Kidney (tissue), 14 donors: Measurements from ENCODE around the gene DNAJA2. TPM values are rescaled to one million over a fixed set of nuclear protein-coding genes. Genes with fewer than 3 reads are reported as not detected.

ENCODE experiments used
- DNase-seq, 5 donors: peaks; one replicate each; pipeline ENCODE4 v3.0.0-alpha.2; 2013 to 2020
- FAIRE-seq: peaks from 2 replicates; lab custom pipeline; 2012; peaks lifted over from hg19 to GRCh38; lab: Jason Lieb, UNC
- H3K27ac ChIP-seq, 2 donors: one replicate each; pipeline ENCODE4 v1.7.0; 2013; ENCODE audit warnings: low read depth in 2 of 2, low read length in 2 of 2, inconsistent platforms in 1 of 2
- H3K27me3 ChIP-seq: one replicate; pipeline ENCODE4 v1.7.1; 2013; ENCODE audit warnings: low read length, inconsistent platforms; ENCODE audit not compliant: control insufficient read depth, insufficient read depth
- H3K36me3 ChIP-seq, 3 donors: one replicate each; pipeline versions ENCODE4 v1.7.0 to v1.7.1; 2013; ENCODE audit warnings: low read length in 3 of 3, control low read depth in 1 of 3, inconsistent platforms in 1 of 3; ENCODE audit not compliant: insufficient read depth in 3 of 3, control insufficient read depth in 2 of 3
- H3K4me1 ChIP-seq, 3 donors: one replicate each; pipeline versions ENCODE4 v1.7.0 to v1.7.1; 2013; ENCODE audit warnings: low read length in 3 of 3, inconsistent platforms in 1 of 3, low read depth in 1 of 3; ENCODE audit not compliant: control insufficient read depth in 2 of 3, insufficient read depth in 2 of 3
- H3K4me3 ChIP-seq, 3 donors: one replicate each; pipeline versions ENCODE4 v1.7.0 to v1.8.1; 2013; ENCODE audit warnings: low read length in 3 of 3, control low read depth in 1 of 3, inconsistent platforms in 1 of 3
- H3K9ac ChIP-seq, 3 donors: one replicate each; pipeline versions ENCODE4 v1.7.0 to v1.7.1; 2013; ENCODE audit warnings: low read length in 3 of 3, control low read depth in 1 of 3, inconsistent platforms in 1 of 3
- H3K9me3 ChIP-seq, 3 donors: one replicate each; pipeline versions ENCODE4 v1.7.0 to v1.7.1; 2013; ENCODE audit warnings: low read length in 3 of 3, control low read depth in 1 of 3, inconsistent platforms in 1 of 3; ENCODE audit not compliant: control insufficient read depth in 2 of 3, insufficient read depth in 1 of 3
- intact Hi-C: fragments of 100-400 bp; cut with DNase I; formaldehyde crosslinking; loops from one replicate; pipeline ENCODE4 v1.11.1; 2022
- polyA plus RNA-seq: library from polyadenylated mRNA; stranded (reverse); fragments of 350-450 nt; fragmentation: Illumina TruSeq; extraction: RNeasy Lipid Tissue Mini Kit (QIAGEN cat#74804); gene quantifications from one replicate; pipeline ENCODE4 v1.2.3, GENCODE V29; 2014; ENCODE audit warnings: low read depth, low replicate concordance; ENCODE audit not compliant: insufficient read depth
- total RNA-seq: library from RNA; stranded (reverse); fragmentation: NEBNext Ultra II Directional; extraction: Animal tissue kit (Norgen Biotek cat#: 25700); gene quantifications from one replicate; pipeline ENCODE4 v1.2.1, GENCODE V29; 2021
- TF ChIP-seq, protein P1 (sequence below): IDR thresholded peaks from 3 replicates; pipeline ENCODE4 v1.5.1; 2012; ENCODE audit warnings: mild to moderate bottlenecking, moderate library complexity, borderline replicate concordance; ENCODE audit not compliant: insufficient read depth; ENCODE audit errors: extremely low read depth
- donor health status: control.
- donor health status: control.
- donor health status: control.
- donor health status: control.
- donor health status: control.
- donor health status: DM: yes; HTN: yes; CAD: no.
- donor health status: Normal renal cell carcinoma (clear cell type).

Gene DNAJA2
- total and polyA plus RNA-seq, 2 donors from 2014 or later = 47.3 to 54.4 TPM

DNA sequence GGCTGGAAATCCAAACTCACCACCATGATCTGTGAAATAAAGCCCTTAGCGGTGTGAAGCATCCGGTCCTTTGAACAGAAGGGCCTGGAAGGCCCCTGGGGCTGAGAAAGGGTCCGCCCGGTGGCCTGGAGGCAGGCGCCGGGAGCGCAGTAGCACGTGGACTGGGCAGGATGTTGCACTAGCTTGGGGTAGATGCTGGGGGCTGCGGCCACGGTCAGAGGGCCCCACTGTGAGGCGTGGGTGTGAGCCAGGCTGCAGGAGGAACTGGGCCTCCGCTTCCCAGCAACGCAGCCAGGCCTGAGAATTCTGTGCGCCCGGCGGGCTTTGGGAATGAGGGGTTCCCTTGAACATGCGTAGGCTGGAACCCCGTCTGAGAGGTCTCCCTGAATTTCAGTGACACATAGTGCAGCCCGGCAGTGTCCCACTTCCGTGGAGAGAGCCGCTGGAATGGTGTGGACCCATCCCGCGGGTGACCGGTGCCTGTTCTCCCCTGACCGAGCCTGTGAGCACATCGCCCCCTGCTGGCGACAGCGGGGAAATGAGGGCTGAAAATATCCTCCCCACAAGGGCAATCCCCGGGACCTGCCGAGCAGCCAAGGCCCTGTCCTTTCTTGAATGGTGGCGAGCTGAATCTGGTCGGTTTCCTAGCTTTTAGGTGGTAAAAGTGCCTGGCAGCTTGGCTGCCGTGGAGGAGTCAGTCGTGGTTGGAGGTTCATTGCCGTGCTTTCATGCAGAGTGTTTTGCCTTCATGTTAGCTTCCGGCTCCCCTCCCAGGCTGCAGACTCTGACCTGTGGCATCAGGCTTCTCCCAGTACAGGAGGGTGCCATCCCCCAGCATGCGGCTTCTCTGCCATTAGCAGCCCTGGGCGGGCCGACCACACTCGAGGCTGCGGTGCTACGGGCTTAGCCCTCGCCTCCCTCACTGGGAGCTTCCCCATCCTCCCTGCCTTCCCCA lies 43.8 kb downstream of the DNAJA2 start:
- Histone ChIP-seq H3K9me3 (no peaks in the 10 kb centered on the region), H3K27ac (no peak overlapping the region), H3K4me1 (peaks cover 0 to 2% (median 0%) of the 10 kb centered on the region in 3 donors), H3K9ac (no peak overlapping the region), H3K27me3 (no peaks in the 10 kb centered on the region), H3K36me3 (peaks cover 0 to 18% (median 9%) of the 10 kb centered on the region in 3 donors), H3K4me3 (no peak overlapping the region)
- intact Hi-C loops = no loop called here
- FAIRE-seq (no peak), DNase-seq (peak; percentile 40 to 83 (median 69))
- TF ChIP-seq, protein P1, sequence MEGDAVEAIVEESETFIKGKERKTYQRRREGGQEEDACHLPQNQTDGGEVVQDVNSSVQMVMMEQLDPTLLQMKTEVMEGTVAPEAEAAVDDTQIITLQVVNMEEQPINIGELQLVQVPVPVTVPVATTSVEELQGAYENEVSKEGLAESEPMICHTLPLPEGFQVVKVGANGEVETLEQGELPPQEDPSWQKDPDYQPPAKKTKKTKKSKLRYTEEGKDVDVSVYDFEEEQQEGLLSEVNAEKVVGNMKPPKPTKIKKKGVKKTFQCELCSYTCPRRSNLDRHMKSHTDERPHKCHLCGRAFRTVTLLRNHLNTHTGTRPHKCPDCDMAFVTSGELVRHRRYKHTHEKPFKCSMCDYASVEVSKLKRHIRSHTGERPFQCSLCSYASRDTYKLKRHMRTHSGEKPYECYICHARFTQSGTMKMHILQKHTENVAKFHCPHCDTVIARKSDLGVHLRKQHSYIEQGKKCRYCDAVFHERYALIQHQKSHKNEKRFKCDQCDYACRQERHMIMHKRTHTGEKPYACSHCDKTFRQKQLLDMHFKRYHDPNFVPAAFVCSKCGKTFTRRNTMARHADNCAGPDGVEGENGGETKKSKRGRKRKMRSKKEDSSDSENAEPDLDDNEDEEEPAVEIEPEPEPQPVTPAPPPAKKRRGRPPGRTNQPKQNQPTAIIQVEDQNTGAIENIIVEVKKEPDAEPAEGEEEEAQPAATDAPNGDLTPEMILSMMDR = peak; percentile 71

DNA sequence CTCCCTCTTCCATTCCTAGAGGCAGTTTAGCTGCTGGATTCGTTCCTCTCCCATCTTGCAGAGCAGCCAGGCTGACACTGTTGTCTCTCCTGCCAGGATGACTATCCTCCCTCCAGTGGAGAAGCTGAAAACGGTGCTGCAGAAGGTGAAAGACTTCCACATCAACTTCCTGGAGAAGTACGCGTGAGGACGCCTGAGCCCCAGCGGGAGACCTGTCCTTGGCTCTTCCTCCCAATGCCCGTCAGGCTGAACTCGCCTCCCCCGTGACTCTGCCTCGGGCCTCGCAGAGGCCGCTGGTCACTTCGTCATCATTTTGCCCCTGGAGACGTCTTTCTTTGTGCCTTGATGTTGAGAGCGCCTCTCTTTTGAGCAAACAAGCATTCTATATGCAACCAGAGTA lies 44.7 kb downstream of the DNAJA2 start:
- TF ChIP-seq, protein P1 = no peak
- no peak overlapping the region for H3K9ac ChIP-seq
- intact Hi-C loops = no loop called here

DNA sequence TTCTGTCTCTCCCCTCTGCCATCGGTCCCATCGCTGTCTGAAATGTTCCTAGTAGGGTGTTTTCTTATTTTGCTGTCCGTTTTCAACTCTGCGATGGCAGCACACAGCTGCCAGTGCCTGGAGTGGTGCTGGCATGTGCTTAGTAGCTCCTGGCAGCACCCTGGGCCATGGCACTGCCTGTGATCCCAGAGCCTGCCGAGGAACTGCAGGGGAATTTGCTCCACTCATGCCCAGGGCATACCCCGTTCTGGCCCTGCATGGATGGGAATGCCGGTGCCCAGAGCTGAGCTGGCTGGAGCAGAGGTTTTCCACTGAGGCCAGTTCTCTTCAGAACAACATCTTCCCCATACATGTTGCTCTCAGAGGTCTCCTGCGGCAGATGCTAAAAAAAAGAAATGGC lies 46.2 kb downstream of the DNAJA2 start:
- FAIRE-seq (no peak), DNase-seq (peak in 1 of 5 donors; percentile 48)
- H3K9ac ChIP-seq = no peak overlapping the region
- no peak overlapping the region for H3K4me3 ChIP-seq
- H3K36me3 ChIP-seq = peaks cover 0 to 33% (median 12%) of the 10 kb centered on the region in 3 donors
- H3K4me1 ChIP-seq = peaks cover 0 to 2% (median 0%) of the 10 kb centered on the region in 3 donors
- no peaks in the 10 kb centered on the region for H3K27me3 ChIP-seq
- H3K27ac ChIP-seq = no peak overlapping the region
- TF ChIP-seq, protein P1 = no peak
- H3K9me3 ChIP-seq = no peaks in the 10 kb centered on the region
- intact Hi-C loops = no loop called here

More for the DNA sequence above, 44.7 kb downstream of the DNAJA2 start:
- Histone ChIP-seq H3K27ac (no peak overlapping the region), H3K36me3 (peaks cover 0 to 24% (median 12%) of the 10 kb centered on the region in 3 donors), H3K9me3 (no peaks in the 10 kb centered on the region), H3K4me3 (no peak overlapping the region), H3K27me3 (no peaks in the 10 kb centered on the region), H3K4me1 (peaks cover 0 to 2% (median 0%) of the 10 kb centered on the region in 3 donors)
- peak in 1 of 5 donors; percentile 35 for DNase-seq
- no peak for FAIRE-seq
